DND-41 (cell line): ENCODE results near the gene THUMPD3.

Experiments used
- ATAC-seq: fragments of 200-7000 bp; cut with Tn5 transposase; 3 replicates; pipeline ENCODE4 v1.9.1; 2021; ENCODE audit warnings: low read depth; ENCODE audit not compliant: insufficient read depth
- DNase-seq: peaks from one replicate; pipeline ENCODE4 v3.0.0-alpha.2; 2020
- H2AFZ ChIP-seq: 2 replicates; pipeline ENCODE4 v1.6.0; 2012; ENCODE audit warnings: low read depth, low read length
- H3K27ac ChIP-seq: 2 replicates; pipeline ENCODE4 v1.5.1; 2012; ENCODE audit warnings: low read length, inconsistent platforms
- H3K27me3 ChIP-seq: fragments of 200-600 bp; sonication (generic); 2 replicates; pipeline ENCODE4 v1.6.0; 2012; ENCODE audit warnings: low read length, mild to moderate bottlenecking, inconsistent platforms; ENCODE audit not compliant: insufficient read depth, poor library complexity
- H3K36me3 ChIP-seq: 2 replicates; pipeline ENCODE4 v1.5.1; 2012; ENCODE audit warnings: low read length, inconsistent platforms; ENCODE audit not compliant: insufficient read depth
- H3K4me1 ChIP-seq: 2 replicates; pipeline ENCODE4 v1.5.1; 2012; ENCODE audit warnings: mild to moderate bottlenecking, low read length; ENCODE audit not compliant: insufficient read depth
- H3K4me2 ChIP-seq: 2 replicates; pipeline ENCODE4 v1.6.0; 2012; ENCODE audit warnings: mild to moderate bottlenecking, moderate library complexity, low read length, inconsistent platforms; ENCODE audit not compliant: insufficient read depth
- H3K4me3 ChIP-seq, 2 experiments: fragments of 200-600 bp in 1 of 2; shearing (Covaris generic) in 1 of 2; 2 replicates each; pipeline ENCODE4 v1.5.1; 2012 to 2016; ENCODE audit warnings: inconsistent platforms in 2 of 2, low read length in 2 of 2, mild to moderate bottlenecking in 2 of 2, low read depth in 1 of 2, moderate library complexity in 1 of 2
- H3K79me2 ChIP-seq: 2 replicates; pipeline ENCODE4 v1.6.0; 2012; ENCODE audit warnings: low read length, inconsistent platforms; ENCODE audit not compliant: insufficient read depth
- H3K9ac ChIP-seq: 2 replicates; pipeline ENCODE4 v1.6.0; 2012; ENCODE audit warnings: low read depth, mild to moderate bottlenecking, inconsistent platforms, low read length, moderate library complexity
- H3K9me3 ChIP-seq: 2 replicates; pipeline ENCODE4 v1.5.1; 2012; ENCODE audit warnings: low read length, moderate library complexity, mild to moderate bottlenecking, inconsistent platforms; ENCODE audit not compliant: insufficient read depth, severe bottlenecking
- H4K20me1 ChIP-seq: 2 replicates; pipeline ENCODE4 v1.6.0; 2012; ENCODE audit warnings: low read length; ENCODE audit not compliant: insufficient read depth
- EZH2 ChIP-seq: IDR thresholded peaks from 3 replicates; pipeline ENCODE4 v1.6.1; 2012; ENCODE audit warnings: borderline replicate concordance, low read depth, mild to moderate bottlenecking, moderate library complexity, low read length, inconsistent platforms; ENCODE audit not compliant: severe bottlenecking
- TF ChIP-seq, protein P1 (sequence below): IDR thresholded peaks from 2 replicates; pipeline ENCODE4 v1.5.1; 2012; ENCODE audit warnings: borderline replicate concordance, low read length, moderate library complexity, mild to moderate bottlenecking; ENCODE audit not compliant: poor library complexity, severe bottlenecking; ENCODE audit errors: extremely low read depth

Gene THUMPD3

DNA sequence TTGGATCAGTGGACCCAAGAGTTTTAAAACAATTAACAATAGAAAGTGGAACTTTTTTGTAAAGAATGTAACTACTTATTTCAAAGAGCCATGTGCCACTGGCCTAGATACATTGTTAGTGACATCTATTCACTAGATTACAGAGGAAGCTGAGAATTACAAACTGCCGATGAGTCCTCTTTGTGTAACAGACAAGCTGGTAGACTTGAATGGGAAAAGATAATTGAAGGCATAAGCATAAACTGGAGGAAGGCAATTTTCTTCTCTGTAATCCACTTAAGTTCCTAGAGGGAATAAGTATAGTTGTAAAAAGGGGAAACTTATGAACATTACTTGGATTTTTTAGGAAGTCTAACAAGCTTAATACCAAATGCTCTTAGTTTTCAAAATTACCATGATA lies 15.1 kb downstream of the THUMPD3 start:
- Histone ChIP-seq H3K79me2 (peaks cover 45% of the 10 kb centered on the region), H3K9me3 (no peaks in the 10 kb centered on the region), H3K9ac (no peak overlapping the region), H2AFZ (no peak overlapping the region), H3K36me3 (peaks cover 90% of the 10 kb centered on the region), H3K4me3 (no peak overlapping the region), H3K4me1 (no peaks in the 10 kb centered on the region), H3K4me2 (no peak overlapping the region), H3K27me3 (no peaks in the 10 kb centered on the region), H4K20me1 (peaks cover 6% of the 10 kb centered on the region; the same call in 1 of the 2 replicates), H3K27ac (no peak overlapping the region)
- no peak for TF ChIP-seq EZH2
- TF ChIP-seq, protein P1, sequence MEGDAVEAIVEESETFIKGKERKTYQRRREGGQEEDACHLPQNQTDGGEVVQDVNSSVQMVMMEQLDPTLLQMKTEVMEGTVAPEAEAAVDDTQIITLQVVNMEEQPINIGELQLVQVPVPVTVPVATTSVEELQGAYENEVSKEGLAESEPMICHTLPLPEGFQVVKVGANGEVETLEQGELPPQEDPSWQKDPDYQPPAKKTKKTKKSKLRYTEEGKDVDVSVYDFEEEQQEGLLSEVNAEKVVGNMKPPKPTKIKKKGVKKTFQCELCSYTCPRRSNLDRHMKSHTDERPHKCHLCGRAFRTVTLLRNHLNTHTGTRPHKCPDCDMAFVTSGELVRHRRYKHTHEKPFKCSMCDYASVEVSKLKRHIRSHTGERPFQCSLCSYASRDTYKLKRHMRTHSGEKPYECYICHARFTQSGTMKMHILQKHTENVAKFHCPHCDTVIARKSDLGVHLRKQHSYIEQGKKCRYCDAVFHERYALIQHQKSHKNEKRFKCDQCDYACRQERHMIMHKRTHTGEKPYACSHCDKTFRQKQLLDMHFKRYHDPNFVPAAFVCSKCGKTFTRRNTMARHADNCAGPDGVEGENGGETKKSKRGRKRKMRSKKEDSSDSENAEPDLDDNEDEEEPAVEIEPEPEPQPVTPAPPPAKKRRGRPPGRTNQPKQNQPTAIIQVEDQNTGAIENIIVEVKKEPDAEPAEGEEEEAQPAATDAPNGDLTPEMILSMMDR: no peak
- ATAC-seq: no peak
- DNase-seq: no peak

DNA sequence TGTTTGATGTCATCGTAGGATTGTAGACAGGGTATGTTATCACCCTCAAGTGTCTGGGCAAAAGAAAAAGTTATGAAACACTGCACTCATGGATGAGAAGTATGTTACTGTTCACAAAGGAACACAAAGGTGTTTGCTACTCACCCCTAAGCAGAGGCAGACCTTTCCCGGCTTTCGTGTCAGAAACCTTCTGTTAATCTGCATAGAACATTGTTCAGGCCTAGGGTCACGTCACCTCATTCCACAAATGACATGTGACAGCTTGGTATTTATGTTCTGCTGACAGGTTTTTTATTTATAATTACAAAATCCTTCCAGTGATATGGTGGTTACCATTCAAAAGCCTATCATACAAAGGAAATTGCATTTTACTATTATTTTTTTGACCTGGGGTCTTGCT lies 16.5 kb downstream of the THUMPD3 start:
- no peaks in the 10 kb centered on the region for H3K27me3 ChIP-seq
- no peak overlapping the region for H2AFZ ChIP-seq
- no peak for DNase-seq
- no peaks in the 10 kb centered on the region for H3K4me1 ChIP-seq
- H3K27ac ChIP-seq: no peak overlapping the region
- H3K36me3 ChIP-seq: peaks cover 91% of the 10 kb centered on the region
- ATAC-seq: no peak
- peaks cover 6% of the 10 kb centered on the region; the same call in 1 of the 2 replicates for H4K20me1 ChIP-seq
- peaks cover 43% of the 10 kb centered on the region for H3K79me2 ChIP-seq
- TF ChIP-seq EZH2: no peak
- TF ChIP-seq, protein P1: no peak
- H3K9ac ChIP-seq: no peak overlapping the region
- no peaks in the 10 kb centered on the region for H3K9me3 ChIP-seq
- H3K4me2 ChIP-seq: no peak overlapping the region
- no peak overlapping the region for H3K4me3 ChIP-seq

DNA sequence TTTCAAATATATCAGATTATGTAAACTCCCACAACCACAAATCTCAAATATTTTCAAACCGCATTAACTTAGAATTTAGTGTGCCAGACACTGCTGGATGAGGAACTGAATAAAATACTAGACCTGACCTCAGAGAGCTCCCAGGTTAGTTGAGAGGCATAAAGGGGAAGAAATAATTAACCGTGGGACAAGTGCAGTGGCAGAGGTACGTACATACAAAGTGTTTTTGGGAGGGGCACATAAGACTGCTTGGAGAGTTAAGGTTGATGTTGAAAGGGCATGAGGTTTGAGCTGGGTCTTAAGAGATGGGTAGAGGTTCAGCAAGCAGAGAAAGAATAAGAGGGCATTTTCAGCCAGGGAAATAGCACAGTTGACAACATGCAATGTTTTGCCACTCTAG lies 17.2 kb downstream of the THUMPD3 start:
- H2AFZ ChIP-seq: no peak overlapping the region
- H3K27me3 ChIP-seq: no peaks in the 10 kb centered on the region
- no peak for TF ChIP-seq EZH2
- TF ChIP-seq, protein P1: no peak
- DNase-seq (no peak), ATAC-seq (no peak)
- H3K36me3 ChIP-seq: peaks cover 91% of the 10 kb centered on the region
- H3K79me2 ChIP-seq: peaks cover 42% of the 10 kb centered on the region
- H3K4me3 ChIP-seq: no peak overlapping the region
- peaks cover 9% of the 10 kb centered on the region; the same call in 1 of the 2 replicates for H4K20me1 ChIP-seq
- H3K9ac ChIP-seq: no peak overlapping the region
- H3K4me2 ChIP-seq: no peak overlapping the region
- H3K9me3 ChIP-seq: no peaks in the 10 kb centered on the region
- no peak overlapping the region for H3K27ac ChIP-seq
- no peaks in the 10 kb centered on the region for H3K4me1 ChIP-seq

DNA sequence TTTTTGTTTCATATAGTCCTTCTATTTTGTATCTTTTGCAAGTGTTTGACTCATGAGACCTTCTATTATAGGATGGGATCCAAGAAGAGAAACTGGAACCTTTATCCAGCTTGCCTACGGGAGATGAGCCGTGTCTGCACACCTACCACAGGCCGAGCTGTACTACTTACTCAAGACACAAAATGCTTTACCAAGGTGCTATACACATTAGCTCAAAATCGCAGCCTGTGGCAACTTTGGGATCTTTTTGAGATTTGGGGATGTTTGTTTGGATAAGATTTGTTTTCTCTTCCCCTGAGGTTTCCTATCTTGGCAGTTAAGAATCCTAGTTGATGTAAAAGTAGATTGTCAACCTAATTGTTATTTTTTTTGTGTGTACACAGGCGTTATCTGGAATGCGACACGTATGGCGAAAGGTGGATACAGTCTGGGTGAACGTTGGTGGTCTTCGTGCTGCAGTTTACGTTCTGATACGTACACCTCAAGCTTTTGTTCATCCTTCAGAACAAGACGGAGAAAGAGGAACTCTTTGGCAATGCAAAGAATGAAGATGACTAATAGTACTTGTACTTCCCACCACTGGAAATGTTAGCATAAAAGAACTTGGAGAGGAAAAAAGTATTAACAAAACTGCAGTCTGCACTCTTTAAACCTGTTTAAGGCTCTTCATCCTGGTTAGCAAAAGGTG lies 21.4 kb downstream of the THUMPD3 start:
- Histone ChIP-seq H3K9me3 (no peaks in the 10 kb centered on the region), H3K36me3 (peaks cover 93% of the 10 kb centered on the region), H3K4me2 (no peak overlapping the region), H3K27me3 (no peaks in the 10 kb centered on the region), H3K27ac (no peak overlapping the region), H3K79me2 (peaks cover 29% of the 10 kb centered on the region), H4K20me1 (peaks cover 24% of the 10 kb centered on the region; the same call in 1 of the 2 replicates), H3K4me3 (no peak overlapping the region), H2AFZ (no peak overlapping the region), H3K9ac (no peak overlapping the region), H3K4me1 (no peaks in the 10 kb centered on the region)
- TF ChIP-seq, protein P1: no peak
- no peak for TF ChIP-seq EZH2
- DNase-seq (no peak), ATAC-seq (peak; percentile 27; the same call in 2 of the 3 replicates)
